Left lung (tissue), 10 donors: ENCODE results near the gene DKK3. TPM values are rescaled to one million over a fixed set of nuclear protein-coding genes. Genes with fewer than 3 reads are reported as not detected.

ENCODE experiments used
- ATAC-seq: fragments of 200-7000 bp; cut with Tn5 transposase; one replicate; pipeline ENCODE4 v1.9.1; 2020; ENCODE audit warnings: moderate library complexity
- DNase-seq, 4 donors: peaks; one replicate each; pipeline ENCODE4 v3.0.0-alpha.2; 2013 to 2020
- H3K27ac ChIP-seq, 2 donors: fragments of 200-600 bp; sonication (generic) in 1 of 2; one replicate each; pipeline versions ENCODE4 v1.5.0 to v1.8.0; 2020 to 2021
- H3K27me3 ChIP-seq, 2 donors: fragments of 200-600 bp; sonication (generic) in 1 of 2; one replicate each; pipeline versions ENCODE4 v1.5.0 to v1.8.0; 2020 to 2021
- H3K36me3 ChIP-seq, 2 donors: fragments of 200-600 bp; sonication (generic) in 1 of 2; one replicate each; pipeline versions ENCODE4 v1.5.0 to v1.8.0; 2020 to 2021
- H3K4me1 ChIP-seq, 2 donors: fragments of 200-600 bp; one replicate each; pipeline ENCODE4 v1.8.0; 2021
- H3K4me3 ChIP-seq, 2 donors: fragments of 200-600 bp; sonication (generic) in 1 of 2; one replicate each; pipeline versions ENCODE4 v1.5.0 to v1.8.0; 2020 to 2021; ENCODE audit warnings: mild to moderate bottlenecking in 1 of 2
- H3K9me3 ChIP-seq, 2 donors: fragments of 200-600 bp; sonication (generic) in 1 of 2; one replicate each; pipeline versions ENCODE4 v1.5.0 to v1.8.0; 2020 to 2021
- CTCF ChIP-seq, 2 donors: fragments of 200-600 bp; sonication (generic) in 1 of 2; IDR thresholded peaks; one replicate each; pipeline versions ENCODE4 v1.5.0 to v1.8.0; 2021; ENCODE audit warnings: antibody characterized with exemption in 2 of 2
- intact Hi-C, 2 donors: fragments of 100-400 bp; cut with DNase I; formaldehyde crosslinking; loops; one replicate each; pipeline versions ENCODE4 v1.11.2 to v1.14.2; 2022
- polyA plus RNA-seq, 6 donors: library from polyadenylated mRNA; unstranded; fragments of 120-200 nt; gene quantifications; one replicate each; pipeline ENCODE4 v1.2.1, GENCODE V29; 2013; ENCODE audit not compliant: insufficient read length in 6 of 6
- total RNA-seq, 2 donors: library from RNA; stranded (reverse); fragmentation: NEBNext Ultra II Directional; extraction: Animal tissue kit (Norgen Biotek cat#: 25700); gene quantifications; one replicate each; pipeline ENCODE4 v1.2.1, GENCODE V29; 2021
- donor health status: DM: no; HTN: yes; CAD: no.
- donor health status: DM: no; HTN: no; CAD: no.

Gene DKK3
- total and polyA plus RNA-seq, 8 donors, result 122 to 198 (median 167) TPM

GRCh38 chr11:11944444-11944843 lies 64.0 kb downstream of the DKK3 start:
- Histone ChIP-seq H3K9me3 (no peaks in the 10 kb centered on the region), H3K27ac (no peak overlapping the region), H3K4me1 (no peaks in the 10 kb centered on the region), H3K27me3 (no peaks in the 10 kb centered on the region), H3K36me3 (peaks cover 0 to 80% of the 10 kb centered on the region in 2 donors), H3K4me3 (no peak overlapping the region)
- DNase-seq (no peak), ATAC-seq (no peak)
- intact Hi-C loops, result no loop called here
- TF ChIP-seq CTCF (IDR thresholded peaks at IDR 0.05), result no peak

GRCh38 chr11:11942668-11943067 lies 65.8 kb downstream of the DKK3 start:
- ATAC-seq (no peak), DNase-seq (no peak)
- H3K9me3 ChIP-seq, result no peaks in the 10 kb centered on the region
- TF ChIP-seq CTCF (IDR thresholded peaks at IDR 0.05), result no peak
- H3K27ac ChIP-seq, result no peak overlapping the region
- no peaks in the 10 kb centered on the region for H3K27me3 ChIP-seq
- peaks cover 0 to 81% of the 10 kb centered on the region in 2 donors for H3K36me3 ChIP-seq
- intact Hi-C loops, result no loop called here
- H3K4me3 ChIP-seq, result no peak overlapping the region
- H3K4me1 ChIP-seq, result no peaks in the 10 kb centered on the region

- DNase-seq, result no peak
- Histone ChIP-seq H3K27me3 (no peaks in the 10 kb centered on the region), H3K4me1 (no peaks in the 10 kb centered on the region), H3K9me3 (no peaks in the 10 kb centered on the region), H3K36me3 (peaks cover 0 to 78% of the 10 kb centered on the region in 2 donors), H3K27ac (no peak overlapping the region), H3K4me3 (no peak overlapping the region)
- intact Hi-C loops, result no loop called here
- ATAC-seq, result no peak
- no peak for TF ChIP-seq CTCF (IDR thresholded peaks at IDR 0.05)
These were observed 67.9 kb downstream of the DKK3 start for GRCh38 chr11:11940551-11940950.

GRCh38 chr11:11937957-11938356 lies 70.5 kb downstream of the DKK3 start:
- intact Hi-C loops, result no loop called here
- ATAC-seq, result no peak
- Histone ChIP-seq H3K4me3 (no peak overlapping the region), H3K27me3 (no peaks in the 10 kb centered on the region), H3K27ac (no peak overlapping the region), H3K36me3 (peaks cover 0 to 79% of the 10 kb centered on the region in 2 donors), H3K4me1 (no peaks in the 10 kb centered on the region), H3K9me3 (no peaks in the 10 kb centered on the region)
- no peak for DNase-seq
- no peak for TF ChIP-seq CTCF (IDR thresholded peaks at IDR 0.05)

- H3K27me3 ChIP-seq, result no peaks in the 10 kb centered on the region
- ATAC-seq (no peak), DNase-seq (no peak)
- no peak overlapping the region for H3K4me3 ChIP-seq
- intact Hi-C loops, result no loop called here
- H3K27ac ChIP-seq, result no peak overlapping the region
- H3K4me1 ChIP-seq, result no peaks in the 10 kb centered on the region
- H3K36me3 ChIP-seq, result peaks cover 0 to 78% of the 10 kb centered on the region in 2 donors
- H3K9me3 ChIP-seq, result no peaks in the 10 kb centered on the region
- no peak for TF ChIP-seq CTCF (IDR thresholded peaks at IDR 0.05)
These were observed 71.0 kb downstream of the DKK3 start for GRCh38 chr11:11937433-11937832.
